Cerebellar nuclear complex (tissue), 1 donor: ENCODE results near the gene CPPED1.

Experiments
- DNase-seq, 2 experiments: peaks; one replicate each; lab custom pipeline; 2025; lab: John Stamatoyannopoulos, UW

The CPPED1 gene

GRCh38 chr16:12737563-12737962 lies 66.1 kb downstream of the CPPED1 start:
- no peak for DNase-seq

GRCh38 chr16:12735805-12736204 lies 67.9 kb downstream of the CPPED1 start:
- DNase-seq = no peak

- DNase-seq = no peak
Observed at GRCh38 chr16:12732600-12732999, 71.1 kb downstream of the CPPED1 start.

- DNase-seq = no peak
Observed at GRCh38 chr16:12729448-12729847, 74.2 kb downstream of the CPPED1 start.

GRCh38 chr16:12728469-12728868 lies 75.2 kb downstream of the CPPED1 start:
- DNase-seq = no peak

GRCh38 chr16:12724226-12724625 lies 79.5 kb downstream of the CPPED1 start:
- no peak for DNase-seq

- DNase-seq = no peak
Observed at GRCh38 chr16:12723681-12724080, 80.0 kb downstream of the CPPED1 start.

GRCh38 chr16:12721841-12722421 lies 81.8 kb downstream of the CPPED1 start:
- no peak for DNase-seq

- DNase-seq = no peak
Observed at GRCh38 chr16:12719972-12720371, 83.7 kb downstream of the CPPED1 start.

- no peak for DNase-seq
Observed at GRCh38 chr16:12716658-12717057, 87.0 kb downstream of the CPPED1 start.

GRCh38 chr16:12709807-12710206 lies 93.9 kb downstream of the CPPED1 start:
- no peak for DNase-seq

- no peak for DNase-seq
Observed at GRCh38 chr16:12708266-12708665, 95.4 kb downstream of the CPPED1 start.

GRCh38 chr16:12706628-12707027 lies 97.1 kb downstream of the CPPED1 start:
- DNase-seq = no peak

GRCh38 chr16:12704492-12705111 lies 99.1 kb downstream of the CPPED1 start:
- no peak for DNase-seq

- DNase-seq = no peak
Observed at GRCh38 chr16:12703935-12704334, 99.8 kb downstream of the CPPED1 start.

- no peak for DNase-seq
Observed at GRCh38 chr16:12700161-12700560, 103.5 kb downstream of the CPPED1 start.

GRCh38 chr16:12699161-12699560 lies 104.5 kb downstream of the CPPED1 start:
- no peak for DNase-seq

- DNase-seq = no peak
Observed at GRCh38 chr16:12697437-12697836, 106.2 kb downstream of the CPPED1 start.

GRCh38 chr16:12695454-12695853 lies 108.2 kb downstream of the CPPED1 start:
- no peak for DNase-seq

- DNase-seq = no peak
Observed at GRCh38 chr16:12690024-12690423, 113.7 kb downstream of the CPPED1 start.

GRCh38 chr16:12688951-12689850 lies 114.5 kb downstream of the CPPED1 start:
- no peak for DNase-seq

GRCh38 chr16:12685806-12686205 lies 117.9 kb downstream of the CPPED1 start:
- no peak for DNase-seq
